Measurements from ENCODE around the gene WRAP73.

WRAP73 gene

DNA sequence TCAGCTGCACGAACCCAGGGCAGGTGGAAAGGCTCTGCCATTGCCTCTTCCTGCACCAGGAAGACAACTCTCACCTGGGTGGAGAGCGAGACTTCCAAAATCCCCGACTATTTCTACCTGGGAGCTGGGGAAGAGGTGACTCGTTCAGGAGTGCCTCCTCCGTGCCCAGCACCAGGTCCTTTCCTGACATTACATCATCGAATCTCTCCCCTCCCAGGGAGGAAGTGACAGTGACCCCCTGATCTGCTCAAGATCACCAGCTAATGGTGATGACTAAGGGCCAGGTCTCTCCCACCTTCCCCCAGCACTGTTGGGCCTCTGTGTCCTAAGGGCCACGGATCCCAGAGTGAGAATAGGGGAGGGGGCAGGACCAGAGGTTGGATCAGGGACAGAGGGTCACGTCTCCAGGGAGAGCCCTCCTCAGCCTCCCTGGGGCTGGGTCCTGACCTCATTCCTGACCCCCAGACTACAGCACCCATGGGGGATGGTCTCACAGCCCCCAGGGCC, 45.4 kb downstream of the WRAP73 start:
- H3K27me3 Mint-ChIP-seq (ENCODE audit: low read depth) = peaks cover 4% of the 10 kb centered on the region
- TF ChIP-seq, protein P1, sequence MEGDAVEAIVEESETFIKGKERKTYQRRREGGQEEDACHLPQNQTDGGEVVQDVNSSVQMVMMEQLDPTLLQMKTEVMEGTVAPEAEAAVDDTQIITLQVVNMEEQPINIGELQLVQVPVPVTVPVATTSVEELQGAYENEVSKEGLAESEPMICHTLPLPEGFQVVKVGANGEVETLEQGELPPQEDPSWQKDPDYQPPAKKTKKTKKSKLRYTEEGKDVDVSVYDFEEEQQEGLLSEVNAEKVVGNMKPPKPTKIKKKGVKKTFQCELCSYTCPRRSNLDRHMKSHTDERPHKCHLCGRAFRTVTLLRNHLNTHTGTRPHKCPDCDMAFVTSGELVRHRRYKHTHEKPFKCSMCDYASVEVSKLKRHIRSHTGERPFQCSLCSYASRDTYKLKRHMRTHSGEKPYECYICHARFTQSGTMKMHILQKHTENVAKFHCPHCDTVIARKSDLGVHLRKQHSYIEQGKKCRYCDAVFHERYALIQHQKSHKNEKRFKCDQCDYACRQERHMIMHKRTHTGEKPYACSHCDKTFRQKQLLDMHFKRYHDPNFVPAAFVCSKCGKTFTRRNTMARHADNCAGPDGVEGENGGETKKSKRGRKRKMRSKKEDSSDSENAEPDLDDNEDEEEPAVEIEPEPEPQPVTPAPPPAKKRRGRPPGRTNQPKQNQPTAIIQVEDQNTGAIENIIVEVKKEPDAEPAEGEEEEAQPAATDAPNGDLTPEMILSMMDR (IDR thresholded peaks at IDR 0.05; ENCODE audit: unreplicated experiment in 3 of 3) = no peak
- peaks cover 3% of the 10 kb centered on the region for H3K36me3 Mint-ChIP-seq (ENCODE audit: low read depth)
- H3K27ac Mint-ChIP-seq = no peak overlapping the region
- no peak overlapping the region for H3K4me3 Mint-ChIP-seq
- H3K4me1 Mint-ChIP-seq = peaks cover 13% of the 10 kb centered on the region
- no peaks in the 10 kb centered on the region for H3K9me3 Mint-ChIP-seq

DNA sequence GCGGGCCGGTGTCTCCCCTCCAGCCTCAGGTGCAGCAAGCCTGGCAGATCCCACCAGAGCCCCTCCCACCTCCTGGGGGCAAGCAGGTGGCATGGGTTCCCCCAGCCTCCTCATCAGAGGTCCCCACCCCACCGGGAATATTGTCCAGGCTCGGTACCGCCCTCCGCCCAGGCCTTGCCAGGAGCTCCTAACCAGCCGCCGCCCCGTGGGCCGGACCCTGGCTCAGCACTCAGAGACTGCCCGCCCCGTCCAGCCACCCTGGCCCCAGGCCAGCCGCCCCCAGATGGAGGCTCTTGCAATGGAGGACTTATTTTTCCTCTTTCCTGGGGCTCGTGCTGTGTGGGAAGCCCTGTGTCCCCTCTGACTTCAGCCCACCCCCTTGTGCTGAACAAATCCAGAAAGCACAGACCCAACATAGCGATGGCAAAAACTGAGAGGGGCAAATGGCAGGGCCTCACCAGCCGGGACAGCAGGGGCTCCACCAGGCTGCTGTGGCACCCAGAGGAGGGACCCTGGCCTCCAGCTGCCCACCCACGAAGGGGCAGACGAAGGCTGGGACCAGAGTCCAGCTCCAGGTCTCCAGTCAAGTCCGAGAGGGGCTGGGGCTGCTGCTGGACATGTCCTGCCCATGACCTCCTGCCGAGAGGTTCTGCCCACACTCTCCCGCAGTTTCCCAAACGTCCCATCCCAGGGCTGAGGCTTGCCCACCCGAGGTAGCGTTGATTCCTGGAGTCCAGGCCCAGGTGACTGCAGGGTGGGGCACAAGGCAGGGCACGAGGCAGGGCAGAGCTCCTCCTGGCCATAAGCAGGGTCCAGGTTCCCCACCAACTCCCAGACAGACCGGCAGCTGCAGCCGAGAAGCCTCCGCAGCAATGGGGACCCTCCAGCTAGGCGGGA, 46.1 kb downstream of the WRAP73 start:
- Mint-ChIP-seq H3K4me3 (no peak overlapping the region), H3K36me3 (ENCODE audit: low read depth) (peaks cover 3% of the 10 kb centered on the region), H3K4me1 (peaks cover 8% of the 10 kb centered on the region), H3K9me3 (no peaks in the 10 kb centered on the region), H3K27me3 (ENCODE audit: low read depth) (peaks cover 4% of the 10 kb centered on the region), H3K27ac (no peak overlapping the region)
- TF ChIP-seq, protein P1 (IDR thresholded peaks at IDR 0.05; ENCODE audit: unreplicated experiment in 3 of 3) = no peak

DNA sequence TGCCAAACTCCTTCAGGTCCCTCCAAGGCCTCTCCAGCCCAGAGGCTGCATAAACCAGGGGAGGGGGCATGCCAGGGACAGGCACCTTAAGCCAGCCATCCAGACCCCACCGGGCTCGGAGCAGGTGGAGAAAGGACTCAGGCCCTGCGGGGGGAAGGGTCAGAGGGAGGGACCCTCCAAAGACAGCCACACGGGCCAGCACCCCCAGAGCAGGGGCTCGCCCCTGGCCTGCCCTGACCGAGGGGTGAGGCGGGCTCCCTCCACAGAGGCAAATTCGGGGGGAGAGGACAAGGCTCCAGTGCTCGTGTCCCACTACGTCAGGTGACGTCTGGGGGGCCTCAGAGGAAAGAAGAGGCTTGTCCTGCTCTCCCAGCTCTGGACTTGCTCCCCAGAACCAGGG, 46.7 kb downstream of the WRAP73 start:
- Mint-ChIP-seq H3K27ac (no peak overlapping the region), H3K36me3 (ENCODE audit: low read depth) (peaks cover 3% of the 10 kb centered on the region), H3K4me1 (peaks cover 5% of the 10 kb centered on the region), H3K27me3 (ENCODE audit: low read depth) (peaks cover 6% of the 10 kb centered on the region), H3K9me3 (no peaks in the 10 kb centered on the region), H3K4me3 (no peak overlapping the region)
- TF ChIP-seq, protein P1 (IDR thresholded peaks at IDR 0.05; ENCODE audit: unreplicated experiment in 3 of 3) = no peak

DNA sequence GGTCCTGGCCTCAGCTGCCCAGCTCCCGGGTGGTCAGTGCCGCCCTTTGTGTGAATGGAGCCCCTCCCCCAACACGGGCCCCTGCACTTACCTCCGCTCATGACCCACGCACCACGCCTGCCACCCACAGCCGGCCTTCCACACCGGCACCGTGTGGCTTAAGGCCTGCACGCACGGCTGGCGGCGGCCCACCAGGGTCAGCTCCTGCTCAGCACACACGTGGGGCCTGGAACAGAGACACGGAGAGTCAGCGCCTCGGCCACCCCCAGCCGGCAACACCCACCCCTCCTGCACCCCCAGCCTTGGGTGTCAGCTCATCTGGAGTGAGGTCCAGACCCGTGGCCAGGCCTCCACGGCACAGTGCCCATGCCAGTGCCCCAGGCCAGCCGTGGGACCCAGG, 47.5 kb downstream of the WRAP73 start:
- Mint-ChIP-seq H3K27ac (no peak overlapping the region), H3K9me3 (no peaks in the 10 kb centered on the region), H3K4me3 (no peak overlapping the region), H3K27me3 (ENCODE audit: low read depth) (peaks cover 9% of the 10 kb centered on the region), H3K36me3 (ENCODE audit: low read depth) (peaks cover 3% of the 10 kb centered on the region), H3K4me1 (peaks cover 11% of the 10 kb centered on the region)
- TF ChIP-seq, protein P1 (IDR thresholded peaks at IDR 0.05; ENCODE audit: unreplicated experiment in 3 of 3) = no peak

DNA sequence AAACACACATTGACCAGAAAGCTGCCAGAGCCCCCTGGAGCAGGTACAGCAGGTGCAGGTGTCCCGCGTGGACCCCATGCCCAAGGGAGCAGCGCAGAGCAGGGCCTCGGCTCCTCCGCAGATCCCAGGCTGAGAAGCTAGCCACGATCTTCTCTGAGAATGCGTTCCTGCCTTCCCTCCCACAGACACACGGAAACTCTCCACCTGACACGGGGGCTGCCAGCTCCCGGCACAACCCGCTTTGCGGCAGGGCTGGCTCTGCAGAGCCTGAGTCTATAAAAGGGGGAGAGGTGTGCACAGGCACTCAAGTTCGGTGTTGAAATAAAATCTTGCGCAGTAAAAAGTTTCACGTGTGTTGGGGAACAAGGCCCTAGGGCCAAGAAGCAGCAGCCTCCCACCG, 48.2 kb downstream of the WRAP73 start:
- Mint-ChIP-seq H3K27me3 (ENCODE audit: low read depth) (peaks cover 9% of the 10 kb centered on the region), H3K4me1 (peaks cover 14% of the 10 kb centered on the region), H3K27ac (no peak overlapping the region), H3K36me3 (ENCODE audit: low read depth) (peaks cover 3% of the 10 kb centered on the region), H3K4me3 (no peak overlapping the region), H3K9me3 (no peaks in the 10 kb centered on the region)
- TF ChIP-seq, protein P1 (IDR thresholded peaks at IDR 0.05; ENCODE audit: unreplicated experiment in 3 of 3) = no peak
